Right ventricle myocardium inferior (tissue), 1 donor: ENCODE results near the gene NTN3. TPM values are rescaled to one million over a fixed set of nuclear protein-coding genes. Genes with fewer than 3 reads are reported as not detected.

Source experiments
- ATAC-seq: fragments of 200-7000 bp; cut with Tn5 transposase; one replicate; pipeline ENCODE4 v1.9.1; 2020; ENCODE audit warnings: mild to moderate bottlenecking, moderate library complexity
- DNase-seq: peaks from one replicate; pipeline ENCODE4 v3.0.0; 2021; ENCODE audit errors: missing footprints
- intact Hi-C: fragments of 100-400 bp; cut with DNase I; formaldehyde crosslinking; loops from one replicate; pipeline ENCODE4 v1.11.0; 2022
- microRNA-seq: library from miRNA; unstranded; fragments of <30 nt; microRNA quantifications from one replicate; pipeline ENCODE4 v1.2.0, GENCODE V29; 2020
- total RNA-seq: library from RNA; stranded (reverse); fragmentation: NEBNext Ultra II Directional; extraction: Animal tissue kit (Norgen Biotek cat#: 25700); gene quantifications from one replicate; pipeline ENCODE4 v1.2.1, GENCODE V29; 2021
- donor health status: DM: no; HTN: yes; CAD: no; lungs with severe emphysema.

Gene NTN3
- total RNA-seq, 1 donor from 2014 or later: 0.19 TPM

DNA sequence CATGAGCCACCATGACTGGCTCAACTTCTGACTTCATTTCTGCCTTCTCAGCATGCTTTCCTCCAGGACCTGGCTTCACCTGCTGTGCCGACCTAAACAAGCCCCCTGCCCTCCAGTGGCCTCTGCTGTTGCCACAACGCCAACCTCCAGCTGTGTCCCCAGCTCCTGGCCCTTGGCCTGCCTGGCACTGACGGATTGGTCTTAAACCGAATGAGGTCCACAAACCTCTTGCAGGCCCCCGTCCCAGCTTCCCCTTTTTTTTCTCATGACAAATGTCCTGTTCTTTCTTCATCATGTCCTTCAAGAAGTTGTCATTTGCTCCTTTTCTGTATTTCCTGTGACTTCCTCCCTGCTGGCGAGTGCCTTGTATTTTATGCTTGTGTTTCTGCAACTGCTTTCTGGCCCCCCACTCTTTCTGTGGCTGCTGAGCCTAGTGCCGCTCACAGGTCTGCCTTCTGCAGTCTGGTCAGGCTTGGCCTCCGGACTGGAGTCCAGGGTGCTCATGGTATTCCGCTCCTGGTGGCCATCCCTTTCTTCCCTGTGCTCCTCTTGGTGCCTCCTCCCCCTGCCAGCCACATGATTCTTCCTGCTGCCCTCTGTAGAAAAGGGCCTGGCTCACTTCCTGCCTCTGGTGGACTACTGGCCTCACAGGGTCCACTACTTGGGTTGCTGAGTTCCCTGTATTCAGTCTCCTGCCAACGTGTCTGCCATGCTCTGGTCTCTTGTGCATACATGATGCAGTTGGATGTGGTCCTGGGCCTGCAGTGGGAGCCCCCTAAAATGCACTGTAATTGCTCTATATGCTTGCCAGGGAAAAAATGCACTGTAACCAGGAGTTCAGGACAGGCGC is 45.5 kb downstream of the NTN3 start:
- DNase-seq (peak; percentile 79), ATAC-seq (no peak)
- intact Hi-C loops: no loop called here

DNA sequence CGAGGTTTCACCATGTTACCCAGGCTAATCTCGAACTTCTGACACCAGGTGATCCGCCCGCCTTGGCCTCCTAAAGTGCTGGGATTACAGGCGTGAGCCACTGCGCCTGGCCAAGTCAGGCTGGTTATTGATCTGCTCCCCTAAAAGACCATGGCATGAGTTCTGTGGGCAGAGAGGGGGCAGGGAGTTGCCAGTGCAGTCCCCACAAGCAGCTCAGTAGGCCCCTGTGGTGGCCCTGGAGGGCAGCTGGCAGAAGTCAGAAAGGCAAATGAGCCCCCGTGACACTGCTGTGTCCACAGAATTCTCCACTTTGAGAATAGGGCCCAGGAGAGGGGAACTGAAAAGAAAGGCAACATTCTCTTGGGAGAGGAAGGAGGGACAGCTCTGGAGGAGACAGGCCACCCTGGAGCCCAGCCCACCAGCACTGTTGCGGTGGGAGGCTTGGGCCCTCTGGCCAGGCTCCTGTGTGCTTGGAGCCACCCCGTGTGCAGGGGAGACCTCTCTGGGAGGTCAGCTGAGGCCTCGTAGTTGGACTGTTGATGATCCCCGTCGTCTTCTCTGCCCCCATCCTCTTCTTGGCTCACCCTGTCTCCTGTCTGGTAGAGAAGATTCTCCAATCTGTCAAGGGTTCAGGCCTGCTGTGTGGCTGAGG is 47.0 kb downstream of the NTN3 start:
- intact Hi-C loops: no loop called here
- DNase-seq (peak; percentile 30), ATAC-seq (no peak)

DNA sequence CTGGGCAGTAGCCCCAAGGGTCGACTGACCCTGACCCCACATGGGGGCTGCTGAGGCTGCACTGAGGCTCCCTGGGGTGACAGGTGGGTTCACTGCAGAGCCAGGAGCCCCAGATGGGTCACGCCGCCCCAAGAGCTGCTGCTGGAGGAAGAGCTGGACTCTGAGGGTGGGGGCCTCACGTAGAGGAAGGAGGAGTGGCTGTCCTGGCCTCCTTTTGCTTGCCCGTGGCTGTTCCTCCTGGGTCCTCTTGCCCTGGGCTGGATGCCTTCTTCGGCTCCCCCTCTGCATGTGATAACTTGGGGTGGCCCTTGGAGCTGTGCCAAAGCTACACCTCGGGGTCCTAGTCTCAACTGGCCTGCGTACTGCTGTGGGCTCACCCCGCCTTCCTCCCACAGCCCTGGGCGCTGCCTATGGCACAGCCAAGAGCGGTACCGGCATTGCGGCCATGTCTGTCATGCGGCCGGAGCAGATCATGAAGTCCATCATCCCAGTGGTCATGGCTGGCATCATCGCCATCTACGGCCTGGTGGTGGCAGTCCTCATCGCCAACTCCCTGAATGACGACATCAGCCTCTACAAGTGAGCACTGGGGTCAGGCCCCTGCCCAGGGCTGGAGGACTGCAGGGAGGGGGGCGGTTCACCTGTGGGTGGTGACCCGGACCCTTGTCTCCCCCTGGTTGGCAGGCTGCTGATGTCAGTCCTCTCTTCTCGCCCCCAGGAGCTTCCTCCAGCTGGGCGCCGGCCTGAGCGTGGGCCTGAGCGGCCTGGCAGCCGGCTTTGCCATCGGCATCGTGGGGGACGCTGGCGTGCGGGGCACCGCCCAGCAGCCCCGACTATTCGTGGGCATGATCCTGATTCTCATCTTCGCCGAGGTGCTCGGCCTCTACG is 48.0 kb downstream of the NTN3 start:
- DNase-seq: peak; percentile 73
- ATAC-seq: no peak
- intact Hi-C loops: no loop called here

DNA sequence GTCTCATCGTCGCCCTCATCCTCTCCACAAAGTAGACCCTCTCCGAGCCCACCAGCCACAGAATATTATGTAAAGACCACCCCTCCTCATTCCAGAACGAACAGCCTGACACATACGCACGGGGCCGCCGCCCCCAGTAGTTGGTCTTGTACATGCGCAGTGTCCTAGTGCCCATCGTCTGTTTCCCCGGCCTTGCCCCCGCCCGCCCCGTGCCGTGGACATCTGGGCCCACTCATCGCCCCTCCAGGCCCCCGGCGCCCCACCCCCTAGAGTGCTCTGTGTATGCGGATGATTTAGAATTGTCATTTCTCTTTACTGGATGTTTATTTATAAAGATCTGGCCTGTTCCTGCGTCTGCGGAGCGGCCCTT is 48.6 kb downstream of the NTN3 start:
- no peak for DNase-seq
- no peak for ATAC-seq
- intact Hi-C loops: no loop called here

DNA sequence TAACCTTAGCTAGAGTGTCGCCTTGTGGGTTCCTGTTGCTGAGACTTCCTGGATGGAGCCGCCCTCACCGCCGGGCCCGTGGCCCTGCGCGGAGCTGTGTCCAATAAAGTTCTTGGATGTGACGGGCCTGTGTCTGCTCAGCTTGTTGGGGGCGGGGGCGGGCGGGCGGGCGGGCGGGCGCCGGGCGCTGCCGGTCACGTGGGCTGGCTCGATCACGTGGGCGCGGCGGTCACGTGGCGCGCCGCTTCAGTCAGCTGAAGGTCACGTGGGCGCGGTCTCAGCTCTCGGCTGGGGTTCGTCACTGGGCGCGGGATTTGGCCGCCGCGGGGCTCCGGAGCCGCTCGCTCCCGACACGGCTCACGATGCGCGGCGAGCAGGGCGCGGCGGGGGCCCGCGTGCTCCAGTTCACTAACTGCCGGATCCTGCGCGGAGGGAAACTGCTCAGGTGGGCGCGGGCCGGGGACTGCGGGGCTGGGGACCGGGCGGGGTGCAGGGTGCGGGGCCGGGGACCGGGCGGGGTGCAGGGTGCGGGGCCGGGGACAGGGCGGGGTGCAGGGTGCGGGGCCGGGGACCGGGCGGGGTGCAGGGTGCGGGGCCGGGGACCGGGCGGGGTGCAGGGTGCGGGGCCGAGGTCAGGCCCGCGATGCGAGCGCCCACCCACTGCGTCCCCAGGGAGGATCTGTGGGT is 49.1 kb downstream of the NTN3 start, which contains the start of gene AMDHD2:
TSS of gene AMDHD2 (plus strand) at position 275 of the 687 bp plus-strand sequence. CDS start at position 363, 88 bp downstream.
- DNase-seq (peak; percentile 96), ATAC-seq (peak; percentile 78)
- intact Hi-C loops: no loop called here

DNA sequence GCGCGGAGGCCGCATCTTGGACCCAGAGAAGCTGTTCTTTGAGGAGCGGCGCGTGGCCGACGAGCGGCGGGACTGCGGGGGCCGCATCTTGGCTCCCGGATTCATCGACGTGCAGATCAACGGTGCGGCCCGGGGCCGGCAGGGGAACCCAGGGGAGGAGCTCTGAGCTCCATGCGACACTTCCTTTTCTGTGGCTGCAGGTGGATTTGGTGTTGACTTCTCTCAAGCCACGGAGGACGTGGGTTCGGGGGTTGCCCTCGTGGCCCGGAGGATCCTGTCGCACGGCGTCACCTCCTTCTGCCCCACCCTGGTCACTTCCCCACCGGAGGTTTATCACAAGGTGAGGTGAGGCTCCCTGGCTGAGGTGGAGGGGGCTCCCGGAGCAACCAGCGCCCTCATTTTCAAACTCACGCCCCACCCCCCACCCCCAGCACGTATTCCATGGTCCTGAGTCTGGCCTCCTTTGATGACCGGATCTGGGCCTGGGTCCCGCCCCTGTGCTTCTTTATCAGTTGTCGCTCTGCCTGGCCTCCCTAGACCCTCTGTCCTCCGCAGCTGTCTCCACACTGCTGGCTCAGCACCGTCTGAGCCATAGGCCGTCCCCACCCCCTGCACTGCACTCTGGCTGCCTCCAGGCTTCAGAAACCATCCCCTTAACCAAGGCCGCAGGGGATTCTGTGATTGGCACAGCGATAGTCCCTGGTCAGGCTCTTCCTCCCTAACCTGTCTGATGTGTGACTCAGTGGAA is 49.9 kb downstream of the NTN3 start:
- DNase-seq: peak; percentile 82
- no peak for ATAC-seq
- intact Hi-C loops: no loop called here

Small RNA genes lying within 50 kb of the gene (microRNA-seq; reads per million reads assigned to microRNA genes)
- gene MIR6767 (not detected), gene MIR6768 (not detected)

Other genes starting within 250 kb of the NTN3 start
- 14.1 TPM for gene E4F1, start 247.7 kb upstream of the NTN3 start, total RNA-seq
- gene DNASE1L2, start 234.9 kb upstream of the NTN3 start, total RNA-seq: 0.49 TPM
- gene ECI1, start 219.7 kb upstream of the NTN3 start, total RNA-seq: 205 TPM
- 105 TPM for gene RNPS1, start 203.2 kb upstream of the NTN3 start, total RNA-seq
- gene ABCA3, start 130.6 kb upstream of the NTN3 start, total RNA-seq: 7.4 TPM
- 1.2 TPM for gene CCNF, start 41.9 kb upstream of the NTN3 start, total RNA-seq
- 0.95 TPM for gene TEDC2, start 11.2 kb upstream of the NTN3 start, total RNA-seq
- 14.8 TPM for gene TBC1D24, start 3.8 kb downstream of the NTN3 start, total RNA-seq
- gene ATP6V0C, start 42.7 kb downstream of the NTN3 start, total RNA-seq: 137 TPM
- 16.2 TPM for gene AMDHD2, start 49.1 kb downstream of the NTN3 start, total RNA-seq
- not detected for gene CEMP1, start 60.1 kb downstream of the NTN3 start, total RNA-seq
- 47.1 TPM for gene PDPK1, start 66.7 kb downstream of the NTN3 start, total RNA-seq
- gene KCTD5, start 211.2 kb downstream of the NTN3 start, total RNA-seq: 10.5 TPM
- 0.30 TPM for gene PRSS27, start 248.9 kb downstream of the NTN3 start, total RNA-seq